Glutamatergic neuron (in vitro differentiated cells): ENCODE data around the gene ZMIZ1. TPM values are rescaled to one million over a fixed set of nuclear protein-coding genes. Genes with fewer than 3 reads are reported as not detected.

ENCODE experiments used
- DNase-seq: peaks from one replicate; pipeline ENCODE4 v3.0.0; 2022
- H3K27ac Mint-ChIP-seq: one replicate; pipeline ENCODE4 v1.8.0; 2020; ENCODE audit warnings: mild to moderate bottlenecking, mixed read lengths, inconsistent platforms; ENCODE audit not compliant: unreplicated experiment
- H3K27me3 Mint-ChIP-seq: one replicate; pipeline ENCODE4 v1.8.0; 2020; ENCODE audit warnings: mild to moderate bottlenecking, moderate library complexity, mixed read lengths, inconsistent platforms; ENCODE audit not compliant: unreplicated experiment
- H3K36me3 Mint-ChIP-seq: one replicate; pipeline ENCODE4 v1.8.0; 2020; ENCODE audit warnings: mild to moderate bottlenecking, mixed read lengths, inconsistent platforms; ENCODE audit not compliant: unreplicated experiment
- H3K4me1 Mint-ChIP-seq: one replicate; pipeline ENCODE4 v1.8.0; 2020; ENCODE audit warnings: mild to moderate bottlenecking, low read depth, mixed read lengths, inconsistent platforms; ENCODE audit not compliant: unreplicated experiment
- H3K4me3 Mint-ChIP-seq: one replicate; pipeline ENCODE4 v1.8.0; 2020; ENCODE audit warnings: mild to moderate bottlenecking, mixed read lengths, inconsistent platforms; ENCODE audit not compliant: unreplicated experiment
- H3K9me3 Mint-ChIP-seq: one replicate; pipeline ENCODE4 v1.8.0; 2020; ENCODE audit warnings: mild to moderate bottlenecking, moderate library complexity, mixed read lengths, inconsistent platforms; ENCODE audit not compliant: unreplicated experiment
- CTCF ChIP-seq: fragments of 200-600 bp; sonication (generic); IDR thresholded peaks from one replicate; pipeline ENCODE4 v1.5.0; 2021; ENCODE audit not compliant: partially characterized antibody, unreplicated experiment
- total RNA-seq: library from RNA; stranded (reverse); fragmentation: NEBNext Ultra II Directional; extraction: Animal tissue kit (Norgen Biotek cat#: 25700); gene quantifications from one replicate; pipeline ENCODE4 v1.2.1, GENCODE V29; 2021; ENCODE audit not compliant: unreplicated experiment

Gene ZMIZ1
- total RNA-seq, 1 donor from 2014 or later: 230 TPM

GRCh38 chr10:79238158-79238520 lies 169.4 kb downstream of the ZMIZ1 start:
- no peaks in the 10 kb centered on the region for H3K36me3 Mint-ChIP-seq
- no peak for TF ChIP-seq CTCF
- peak overlapping the region; percentile 48 for H3K27ac Mint-ChIP-seq
- H3K4me1 Mint-ChIP-seq: peaks cover 63% of the 10 kb centered on the region
- peaks cover 26% of the 10 kb centered on the region for H3K9me3 Mint-ChIP-seq
- no peak for DNase-seq
- H3K4me3 Mint-ChIP-seq: no peak overlapping the region
- H3K27me3 Mint-ChIP-seq: peaks cover 36% of the 10 kb centered on the region

- Mint-ChIP-seq H3K27me3 (peaks cover 32% of the 10 kb centered on the region), H3K4me3 (no peak overlapping the region), H3K36me3 (no peaks in the 10 kb centered on the region), H3K27ac (no peak overlapping the region), H3K4me1 (peaks cover 59% of the 10 kb centered on the region), H3K9me3 (peaks cover 26% of the 10 kb centered on the region)
- TF ChIP-seq CTCF: no peak
- DNase-seq: no peak
Measured at GRCh38 chr10:79238606-79239005, 169.8 kb downstream of the ZMIZ1 start.

GRCh38 chr10:79239275-79239779 lies 170.6 kb downstream of the ZMIZ1 start:
- Mint-ChIP-seq H3K36me3 (peaks cover 2% of the 10 kb centered on the region), H3K9me3 (peaks cover 33% of the 10 kb centered on the region), H3K4me3 (no peak overlapping the region), H3K27ac (peak overlapping the region; percentile 68), H3K27me3 (peaks cover 35% of the 10 kb centered on the region), H3K4me1 (peaks cover 60% of the 10 kb centered on the region)
- TF ChIP-seq CTCF: no peak
- no peak for DNase-seq

GRCh38 chr10:79239924-79240581 lies 171.3 kb downstream of the ZMIZ1 start:
- H3K4me1 Mint-ChIP-seq: peaks cover 67% of the 10 kb centered on the region
- peaks cover 42% of the 10 kb centered on the region for H3K27me3 Mint-ChIP-seq
- TF ChIP-seq CTCF: no peak
- H3K27ac Mint-ChIP-seq: peak overlapping the region; percentile 92
- peaks cover 4% of the 10 kb centered on the region for H3K36me3 Mint-ChIP-seq
- peak; percentile 61 for DNase-seq
- H3K9me3 Mint-ChIP-seq: peaks cover 34% of the 10 kb centered on the region
- H3K4me3 Mint-ChIP-seq: peak overlapping the region; percentile 71

- peaks cover 42% of the 10 kb centered on the region for H3K27me3 Mint-ChIP-seq
- peaks cover 4% of the 10 kb centered on the region for H3K36me3 Mint-ChIP-seq
- H3K4me1 Mint-ChIP-seq: peaks cover 70% of the 10 kb centered on the region
- TF ChIP-seq CTCF: no peak
- H3K9me3 Mint-ChIP-seq: peaks cover 32% of the 10 kb centered on the region
- H3K27ac Mint-ChIP-seq: peak overlapping the region; percentile 95
- DNase-seq: no peak
- peak overlapping the region; percentile 83 for H3K4me3 Mint-ChIP-seq
Measured at GRCh38 chr10:79241629-79241989, 172.8 kb downstream of the ZMIZ1 start.
